ENCODE measurements around the gene CBX4. TPM values are rescaled to one million over a fixed set of nuclear protein-coding genes. Genes with fewer than 3 reads are reported as not detected.

The CBX4 gene
- total and polyA plus RNA-seq, 2 of the 13 experiments (the other 11 are each of a cell fraction or from before 2014, with no cell fraction given): 25.8 to 50.8 TPM

- Histone ChIP-seq H3K4me1 (ENCODE audit: insufficient read depth, low read length) (peaks cover 86% of the 10 kb centered on the region), H2AFZ (ENCODE audit: low read length) (no peak overlapping the region), H3K79me2 (ENCODE audit: insufficient read depth, low read length) (no peaks in the 10 kb centered on the region), H3K27me3 (ENCODE audit: control insufficient read depth in 1 of 2, insufficient read depth in 2 of 2, low read length in 2 of 2) (no peaks in the 10 kb centered on the region), H4K20me1 (ENCODE audit: insufficient read depth, low read length) (no peaks in the 10 kb centered on the region), H3K4me3 (replicated peaks in 1 of 3; ENCODE audit: insufficient read depth in 1 of 3, low read depth in 2 of 3, low read length in 3 of 3) (no peak overlapping the region), H3K9me3 (ENCODE audit: low read length) (no peaks in the 10 kb centered on the region), H3K27ac (ENCODE audit: extremely low read length, insufficient read depth, low read length) (no peak overlapping the region), H3K36me3 (replicated peaks in 1 of 2; ENCODE audit: control insufficient read depth in 1 of 2, insufficient read depth in 2 of 2, low read length in 2 of 2) (no peaks in the 10 kb centered on the region), H3K9ac (ENCODE audit: insufficient read depth, low read depth, low read length) (no peak overlapping the region), H3K4me2 (ENCODE audit: low read depth, low read length) (no peak overlapping the region)
- POLR2A ChIA-PET: interaction anchor here (1.6 to 9.7 kb wide), 5 partner anchors 9 to 142 kb away, joined by 3 to 333 read pairs (median 7); partner anchors contain the start of genes CBX4 and CBX8
- no peak for DNase-seq (ENCODE audit: low spot score)
- intact Hi-C loops (cut with micrococcal nuclease; ENCODE audit: unreplicated experiment): loop anchor here (5.0 kb wide), 1 partner anchor 79 kb away; no protein-coding TSS in a partner anchor
- ATAC-seq: no peak
- WGBS (ENCODE audit: low lambda C conversion rate): 36% methylated on average over 12 of the region's 12 CpGs
- in situ Hi-C loops (cut with HindIII; ENCODE audit: extremely low pct_ligation_motif_present, low pct_unique_long_range_greater_than_20kb): no loop called here
- no TSS peak for BruUV-seq (replicated peaks)
- CTCF ChIA-PET (ENCODE audit: low intra/inter-chr PET ratio, low total read pairs): no interaction called here
- FAIRE-seq: no peak
- TF ChIP-seq DRAP1 (CRISPR knock-in tag; IDR thresholded peaks at IDR 0.05) (0 out of 2 replicates have a peak, but pooled peaks have one; percentile 34), ZNF614 (CRISPR knock-in tag; IDR thresholded peaks at IDR 0.05; ENCODE audit: borderline replicate concordance) (0 out of 2 replicates have a peak, but pooled peaks have one; percentile 33), ZNF572 (CRISPR knock-in tag; IDR thresholded peaks at IDR 0.05) (no peak), ZNF713 (CRISPR knock-in tag; IDR thresholded peaks at IDR 0.05) (no peak), ZNF296 (CRISPR knock-in tag; conservative IDR thresholded peaks at IDR 0.05) (0 out of 2 replicates have a peak, but pooled peaks have one; percentile 67), THAP11 (CRISPR knock-in tag; IDR thresholded peaks at IDR 0.05) (0 out of 2 replicates have a peak, but pooled peaks have one; percentile 38), JDP2 (CRISPR knock-in tag; IDR thresholded peaks at IDR 0.05; ENCODE audit: borderline replicate concordance) (no peak), HNRNPL (IDR thresholded peaks at IDR 0.05; ENCODE audit: low read depth, low read length) (no peak), MTF2 (CRISPR knock-in tag; IDR thresholded peaks at IDR 0.05; ENCODE audit: borderline replicate concordance) (no peak), PCBP2 (optimal IDR thresholded peaks at IDR 0.05; ENCODE audit: low read depth, low read length, poor library complexity, severe bottlenecking) (no peak), NFKB2 (CRISPR knock-in tag; IDR thresholded peaks at IDR 0.05; ENCODE audit: borderline replicate concordance) (0 out of 2 replicates have a peak, but pooled peaks have one; percentile 50), TFAP4 (IDR thresholded peaks at IDR 0.05; ENCODE audit: borderline replicate concordance, low read depth) (peak; percentile 87; the same call in 1 of the 2 replicates), ZNF460 (CRISPR knock-in tag; IDR thresholded peaks at IDR 0.05; ENCODE audit: borderline replicate concordance) (0 out of 2 replicates have a peak, but pooled peaks have one; percentile 5), ZNF737 (CRISPR knock-in tag; IDR thresholded peaks at IDR 0.05; ENCODE audit: borderline replicate concordance) (0 out of 2 replicates have a peak, but pooled peaks have one; percentile 77), CERS6 (CRISPR knock-in tag; IDR thresholded peaks at IDR 0.05) (0 out of 2 replicates have a peak, but pooled peaks have one; percentile 20), BCL6 (CRISPR knock-in tag; IDR thresholded peaks at IDR 0.05) (peak; percentile 22; the same call in 1 of the 2 replicates)
Measured at GRCh38 chr17:79847698-79848369, 8.6 kb upstream of the CBX4 start.
